Keratinocyte (primary cell): ENCODE data around the gene GNAL.

ENCODE experiments used
- CTCF ChIP-seq, 3 experiments: IDR thresholded peaks in 1 of 3; conservative IDR thresholded peaks in 1 of 3; optimal IDR thresholded peaks in 1 of 3; 2 replicates in 2 of 3; 3 replicates in 1 of 3; pipeline versions ENCODE3 to v1.5.1; 2011; ENCODE audit warnings: low read length in 3 of 3, mild to moderate bottlenecking in 3 of 3, moderate library complexity in 2 of 3, control low read depth in 1 of 3, inconsistent platforms in 1 of 3; ENCODE audit not compliant: insufficient read depth in 2 of 3; ENCODE audit errors: extremely low read depth in 1 of 3
- EZH2 ChIP-seq: IDR thresholded peaks from one replicate; pipeline ENCODE4 v1.6.1; 2012; ENCODE audit warnings: inconsistent platforms, mild to moderate bottlenecking, low read length, moderate library complexity

- no peak for TF ChIP-seq CTCF (optimal IDR thresholded peaks at IDR 0.05 in 1 of 3, IDR thresholded peaks at IDR 0.05 in 1 of 3, conservative IDR thresholded peaks at IDR 0.05 in 1 of 3; ENCODE audit: extremely low read depth in 1 of 3, insufficient read depth in 2 of 3, low read length in 3 of 3)
- no peak for TF ChIP-seq EZH2
Observed at GRCh38 chr18:11798271-11798670, 109.2 kb downstream of the GNAL start.
